Bronchial epithelial cell (primary cell): ENCODE results near the gene AFF1. TPM values are rescaled to one million over a fixed set of nuclear protein-coding genes. Genes with fewer than 3 reads are reported as not detected.

Experiments used
- DNase-seq: peaks from one replicate; pipeline ENCODE4 v3.0.0-alpha.2; 2010; ENCODE audit warnings: low read depth
- FAIRE-seq: peaks from 2 replicates; lab custom pipeline; 2011; peaks lifted over from hg19 to GRCh38; lab: Jason Lieb, UNC
- H3K27me3 ChIP-seq: 2 replicates; pipeline ENCODE4 v1.5.1; 2011; ENCODE audit warnings: low read length; ENCODE audit not compliant: control insufficient read depth, insufficient read depth
- H3K36me3 ChIP-seq: 2 replicates; pipeline ENCODE4 v1.5.1; 2011; ENCODE audit warnings: low read length; ENCODE audit not compliant: control insufficient read depth, insufficient read depth
- H3K4me3 ChIP-seq: 2 replicates; pipeline ENCODE4 v1.5.1; 2011; ENCODE audit warnings: mild to moderate bottlenecking, low read depth, low read length, control low read depth
- total RNA-seq: library from RNA; depleted of rRNA; stranded (reverse); fragments of >200 nt; gene quantifications from 2 replicates; pipeline ENCODE4 v1.2.1, GENCODE V29; 2014
- TF ChIP-seq, protein P1 (sequence below): IDR thresholded peaks from 2 replicates; pipeline ENCODE4 v1.5.1; 2011; ENCODE audit warnings: mild to moderate bottlenecking, moderate library complexity, low read length, control low read depth, inconsistent platforms; ENCODE audit not compliant: insufficient read depth, severe bottlenecking

Gene AFF1
- total RNA-seq, 1 donor from 2014 or later, result 9.2 TPM

DNA sequence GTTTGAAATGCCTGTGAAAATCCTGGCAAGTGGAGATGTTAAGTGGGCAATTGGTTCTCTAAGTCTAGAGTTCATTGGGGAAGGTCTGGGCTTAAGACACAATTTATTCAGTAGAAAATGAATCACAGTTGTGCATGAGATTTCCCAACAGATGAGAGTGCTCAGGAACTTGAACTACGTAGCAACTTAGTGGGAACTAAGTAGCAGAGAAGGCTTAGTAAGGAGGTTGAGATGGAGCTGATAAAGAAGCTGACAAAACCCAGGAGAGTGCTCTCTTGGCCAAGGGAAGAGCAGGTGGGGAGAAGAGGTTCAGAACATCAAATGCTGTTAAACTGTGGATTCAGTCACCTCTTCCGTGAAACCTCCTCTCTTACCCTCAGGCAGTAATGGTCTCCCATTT is 33.0 kb downstream of the AFF1 start:
- FAIRE-seq, result no peak
- TF ChIP-seq, protein P1, sequence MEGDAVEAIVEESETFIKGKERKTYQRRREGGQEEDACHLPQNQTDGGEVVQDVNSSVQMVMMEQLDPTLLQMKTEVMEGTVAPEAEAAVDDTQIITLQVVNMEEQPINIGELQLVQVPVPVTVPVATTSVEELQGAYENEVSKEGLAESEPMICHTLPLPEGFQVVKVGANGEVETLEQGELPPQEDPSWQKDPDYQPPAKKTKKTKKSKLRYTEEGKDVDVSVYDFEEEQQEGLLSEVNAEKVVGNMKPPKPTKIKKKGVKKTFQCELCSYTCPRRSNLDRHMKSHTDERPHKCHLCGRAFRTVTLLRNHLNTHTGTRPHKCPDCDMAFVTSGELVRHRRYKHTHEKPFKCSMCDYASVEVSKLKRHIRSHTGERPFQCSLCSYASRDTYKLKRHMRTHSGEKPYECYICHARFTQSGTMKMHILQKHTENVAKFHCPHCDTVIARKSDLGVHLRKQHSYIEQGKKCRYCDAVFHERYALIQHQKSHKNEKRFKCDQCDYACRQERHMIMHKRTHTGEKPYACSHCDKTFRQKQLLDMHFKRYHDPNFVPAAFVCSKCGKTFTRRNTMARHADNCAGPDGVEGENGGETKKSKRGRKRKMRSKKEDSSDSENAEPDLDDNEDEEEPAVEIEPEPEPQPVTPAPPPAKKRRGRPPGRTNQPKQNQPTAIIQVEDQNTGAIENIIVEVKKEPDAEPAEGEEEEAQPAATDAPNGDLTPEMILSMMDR, result no peak

DNA sequence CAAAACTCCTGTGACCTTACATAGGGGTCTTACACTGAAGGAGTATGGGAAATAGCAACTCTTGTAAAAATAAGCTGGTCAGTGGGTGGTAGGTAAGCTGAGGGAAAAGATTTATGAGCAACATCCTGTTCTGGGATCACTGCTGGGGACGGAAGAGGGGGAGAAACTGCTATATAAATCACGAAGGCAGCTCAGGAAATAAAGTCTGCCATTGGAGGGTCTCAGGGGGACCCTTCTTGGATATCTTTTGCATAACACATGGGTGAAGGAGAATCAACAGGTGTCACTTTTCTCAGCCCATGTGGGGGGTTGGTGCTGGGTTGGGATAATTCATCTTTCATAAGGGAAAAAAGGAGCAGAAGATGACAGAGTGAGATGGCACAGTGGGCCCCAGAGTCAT is 33.7 kb downstream of the AFF1 start:
- no peaks in the 10 kb centered on the region for H3K27me3 ChIP-seq
- FAIRE-seq (no peak), DNase-seq (no peak)
- TF ChIP-seq, protein P1, result no peak
- H3K4me3 ChIP-seq, result no peak overlapping the region
- no peaks in the 10 kb centered on the region for H3K36me3 ChIP-seq

More for the DNA sequence above, 33.0 kb downstream of the AFF1 start:
- no peaks in the 10 kb centered on the region for H3K27me3 ChIP-seq
- peak; percentile 29 for DNase-seq
- no peak overlapping the region for H3K4me3 ChIP-seq
- H3K36me3 ChIP-seq, result no peaks in the 10 kb centered on the region

DNA sequence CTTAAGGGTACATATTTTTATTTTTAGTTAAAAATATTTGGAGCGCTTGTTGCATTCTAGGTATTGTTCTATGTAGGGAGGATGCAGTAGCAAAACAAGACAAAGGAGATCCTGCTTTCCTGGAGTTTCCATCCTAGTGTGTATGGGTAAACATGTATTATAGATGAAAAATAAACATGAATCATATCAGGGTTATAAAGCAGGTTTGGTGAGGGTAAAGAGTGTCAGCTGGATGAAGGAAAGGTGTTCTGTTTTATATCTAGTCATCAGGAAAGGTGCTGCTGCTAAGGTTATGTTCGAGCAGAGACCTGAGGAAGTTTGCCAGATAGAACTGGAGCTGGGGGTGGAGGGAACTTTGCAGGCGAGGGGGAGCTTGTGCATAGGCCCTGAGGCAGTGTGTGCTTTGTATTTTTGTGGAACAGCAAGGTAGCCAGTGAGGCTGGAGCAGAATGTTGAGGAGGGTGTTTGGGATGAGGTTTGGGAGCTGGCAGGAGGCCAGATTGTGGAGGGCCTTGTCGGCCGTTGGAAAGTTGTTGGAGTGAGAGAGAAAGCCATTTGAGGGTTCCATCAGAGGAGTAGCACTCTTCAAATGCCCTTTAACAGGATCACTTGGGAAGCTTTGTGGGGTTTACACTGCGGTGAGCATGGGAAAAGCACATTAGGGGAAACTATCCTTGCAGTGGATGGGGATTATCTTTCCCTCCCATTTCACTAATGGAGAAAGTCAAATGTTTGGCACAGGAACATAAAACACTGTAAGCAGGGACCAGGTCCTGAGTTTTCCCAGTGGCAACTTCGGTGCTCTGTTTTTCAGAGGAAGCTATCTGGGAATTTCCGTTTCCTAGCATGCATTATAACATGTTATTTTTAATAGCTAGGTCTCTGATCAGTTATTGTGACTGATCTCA is 35.9 kb downstream of the AFF1 start:
- no peak overlapping the region for H3K4me3 ChIP-seq
- no peaks in the 10 kb centered on the region for H3K27me3 ChIP-seq
- H3K36me3 ChIP-seq, result no peaks in the 10 kb centered on the region
- FAIRE-seq (no peak), DNase-seq (peak; percentile 43)
- TF ChIP-seq, protein P1, result no peak

DNA sequence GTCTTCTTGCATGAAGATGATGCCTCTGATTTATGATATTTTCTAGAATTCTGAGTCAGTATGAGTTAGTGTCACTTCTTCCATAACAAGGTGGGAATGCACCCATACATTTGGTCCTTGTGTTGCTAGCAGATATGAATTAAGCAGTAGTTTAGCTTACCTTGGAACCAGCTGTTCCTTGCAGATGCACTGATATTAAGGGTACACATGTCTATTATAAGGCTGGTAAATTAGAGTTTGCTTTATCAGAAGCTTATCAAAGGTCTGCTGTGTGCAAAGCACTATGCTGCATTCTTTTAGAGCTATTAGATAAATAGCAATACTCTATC is 36.5 kb downstream of the AFF1 start:
- no peaks in the 10 kb centered on the region for H3K27me3 ChIP-seq
- H3K4me3 ChIP-seq, result no peak overlapping the region
- TF ChIP-seq, protein P1, result no peak
- H3K36me3 ChIP-seq, result no peaks in the 10 kb centered on the region
- FAIRE-seq, result no peak
- no peak for DNase-seq

DNA sequence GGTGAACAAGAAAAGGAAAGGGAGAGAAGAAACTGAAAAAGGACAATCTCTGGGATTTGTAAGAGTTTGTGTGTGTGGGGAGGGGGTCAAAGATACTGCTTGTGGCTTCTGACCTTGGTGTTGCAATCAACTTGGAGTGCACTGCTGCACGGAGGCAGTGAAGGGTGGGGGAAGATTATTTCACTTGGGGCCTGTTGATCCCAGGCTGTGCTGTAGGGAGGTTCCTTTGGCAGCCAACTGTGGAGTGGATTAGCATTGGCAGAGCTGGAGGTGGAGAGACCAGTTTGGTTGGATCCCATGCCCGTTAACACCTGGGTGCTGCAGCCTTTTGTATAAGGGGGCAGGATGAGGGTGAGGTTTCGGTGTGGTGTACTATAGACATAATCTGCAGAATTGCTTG is 38.2 kb downstream of the AFF1 start:
- no peaks in the 10 kb centered on the region for H3K27me3 ChIP-seq
- DNase-seq (peak; percentile 81), FAIRE-seq (no peak)
- no peaks in the 10 kb centered on the region for H3K36me3 ChIP-seq
- no peak overlapping the region for H3K4me3 ChIP-seq
- TF ChIP-seq, protein P1, result no peak
